Measurements from ENCODE around the gene LRMDA. TPM values are rescaled to one million over a fixed set of nuclear protein-coding genes. Genes with fewer than 3 reads are reported as not detected.

The LRMDA gene
- total RNA-seq, 4 donors from 2014 or later = 1.5 to 15.7 (median 4.6) TPM

DNA sequence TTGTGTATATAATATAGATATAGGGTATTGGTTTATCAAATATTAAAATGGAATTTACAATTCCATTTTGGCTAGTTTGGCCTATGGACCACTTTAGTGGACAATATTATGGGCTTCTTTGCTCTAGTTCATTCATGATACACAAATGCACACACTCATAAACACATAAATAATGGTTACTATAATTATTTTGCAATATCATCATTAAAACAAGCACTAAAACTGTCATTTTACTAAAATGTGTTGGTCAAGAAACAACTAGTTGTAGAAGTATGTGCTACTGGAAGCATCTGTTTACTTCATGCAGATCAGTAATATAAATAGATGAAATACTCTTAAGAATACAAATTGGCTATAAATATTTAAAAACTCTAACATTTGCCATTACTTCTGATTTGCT is 1131.9 kb downstream of the LRMDA start:
- H3K4me3 ChIP-seq = no peak overlapping the region
- peaks cover 0 to 4% of the 10 kb centered on the region in 2 donors for H3K4me1 ChIP-seq
- no peaks in the 10 kb centered on the region for H3K27me3 ChIP-seq
- intact Hi-C loops (cut with DNase I; ENCODE audit: low total_unique reads) = no loop called here
- TF ChIP-seq POLR2A (IDR thresholded peaks at IDR 0.05) = no peak
- TF ChIP-seq, protein P1, sequence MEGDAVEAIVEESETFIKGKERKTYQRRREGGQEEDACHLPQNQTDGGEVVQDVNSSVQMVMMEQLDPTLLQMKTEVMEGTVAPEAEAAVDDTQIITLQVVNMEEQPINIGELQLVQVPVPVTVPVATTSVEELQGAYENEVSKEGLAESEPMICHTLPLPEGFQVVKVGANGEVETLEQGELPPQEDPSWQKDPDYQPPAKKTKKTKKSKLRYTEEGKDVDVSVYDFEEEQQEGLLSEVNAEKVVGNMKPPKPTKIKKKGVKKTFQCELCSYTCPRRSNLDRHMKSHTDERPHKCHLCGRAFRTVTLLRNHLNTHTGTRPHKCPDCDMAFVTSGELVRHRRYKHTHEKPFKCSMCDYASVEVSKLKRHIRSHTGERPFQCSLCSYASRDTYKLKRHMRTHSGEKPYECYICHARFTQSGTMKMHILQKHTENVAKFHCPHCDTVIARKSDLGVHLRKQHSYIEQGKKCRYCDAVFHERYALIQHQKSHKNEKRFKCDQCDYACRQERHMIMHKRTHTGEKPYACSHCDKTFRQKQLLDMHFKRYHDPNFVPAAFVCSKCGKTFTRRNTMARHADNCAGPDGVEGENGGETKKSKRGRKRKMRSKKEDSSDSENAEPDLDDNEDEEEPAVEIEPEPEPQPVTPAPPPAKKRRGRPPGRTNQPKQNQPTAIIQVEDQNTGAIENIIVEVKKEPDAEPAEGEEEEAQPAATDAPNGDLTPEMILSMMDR (IDR thresholded peaks at IDR 0.05) = no peak
- H3K36me3 ChIP-seq = no peaks in the 10 kb centered on the region
- no peaks in the 10 kb centered on the region for H3K9me3 ChIP-seq
- DNase-seq = no peak
- H3K27ac ChIP-seq = no peak overlapping the region

DNA sequence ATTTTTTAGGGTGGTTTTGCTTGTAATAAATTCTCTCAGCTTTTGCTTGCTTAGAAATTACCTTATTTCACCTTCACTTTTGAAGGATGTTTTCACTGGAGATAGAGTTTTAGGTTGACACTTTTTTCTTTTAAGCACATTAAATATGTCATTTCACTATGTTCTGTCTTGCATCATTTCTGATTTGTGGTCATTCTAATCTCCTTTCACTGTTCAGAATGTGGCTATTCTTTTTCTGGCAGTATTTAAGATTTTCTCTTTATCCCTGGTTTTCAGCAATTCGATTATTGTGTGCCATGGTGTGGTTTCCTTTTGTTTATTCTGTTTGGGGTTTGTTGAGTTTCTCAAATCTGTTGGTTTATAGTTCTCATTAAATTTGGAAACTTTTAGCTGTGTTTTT is 1140.6 kb downstream of the LRMDA start:
- Histone ChIP-seq H3K4me1 (no peaks in the 10 kb centered on the region), H3K27me3 (no peaks in the 10 kb centered on the region), H3K27ac (no peak overlapping the region), H3K4me3 (no peak overlapping the region), H3K9me3 (no peaks in the 10 kb centered on the region), H3K36me3 (no peaks in the 10 kb centered on the region)
- no peak for DNase-seq
- intact Hi-C loops (cut with DNase I; ENCODE audit: low total_unique reads) = no loop called here
- no peak for TF ChIP-seq POLR2A (IDR thresholded peaks at IDR 0.05)
- TF ChIP-seq, protein P1 (IDR thresholded peaks at IDR 0.05) = no peak

DNA sequence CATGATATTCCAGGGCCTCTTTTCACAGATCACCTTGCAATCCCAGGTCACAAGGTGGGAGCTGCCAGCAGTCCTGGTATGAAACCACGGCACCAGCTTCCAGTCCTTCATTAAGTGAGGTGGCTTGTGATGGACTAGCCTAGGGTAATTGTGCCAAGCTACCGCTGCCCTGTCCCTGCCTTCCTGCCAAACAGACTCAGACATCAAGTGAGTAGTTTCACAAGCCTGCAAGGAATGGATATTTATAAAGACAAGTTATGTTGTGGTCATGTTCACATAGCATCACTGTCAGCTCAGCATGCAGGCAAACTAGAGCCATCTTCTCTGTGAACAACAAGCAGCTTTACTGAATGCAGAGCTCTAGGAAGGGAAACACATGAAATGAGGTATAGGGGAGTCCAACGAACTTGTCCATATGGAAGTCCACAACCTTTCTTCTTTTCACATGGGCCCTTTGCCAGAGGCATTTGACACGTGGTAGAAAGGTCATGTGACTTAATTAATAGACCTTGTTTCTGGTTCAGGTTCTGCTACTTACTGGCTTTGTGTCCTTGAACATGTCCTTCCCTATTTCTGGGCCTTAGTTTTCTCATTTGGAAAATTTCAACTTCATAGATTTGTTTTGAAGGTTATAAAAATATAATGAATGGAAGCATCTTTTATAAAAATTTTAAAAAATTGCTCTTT is 1145.0 kb downstream of the LRMDA start:
- intact Hi-C loops (cut with DNase I; ENCODE audit: low total_unique reads) = no loop called here
- no peaks in the 10 kb centered on the region for H3K27me3 ChIP-seq
- no peak overlapping the region for H3K4me3 ChIP-seq
- H3K9me3 ChIP-seq = no peaks in the 10 kb centered on the region
- H3K4me1 ChIP-seq = no peaks in the 10 kb centered on the region
- no peak for DNase-seq
- TF ChIP-seq, protein P1 (IDR thresholded peaks at IDR 0.05) = no peak
- TF ChIP-seq POLR2A (IDR thresholded peaks at IDR 0.05) = no peak
- no peak overlapping the region for H3K27ac ChIP-seq
- H3K36me3 ChIP-seq = no peaks in the 10 kb centered on the region

DNA sequence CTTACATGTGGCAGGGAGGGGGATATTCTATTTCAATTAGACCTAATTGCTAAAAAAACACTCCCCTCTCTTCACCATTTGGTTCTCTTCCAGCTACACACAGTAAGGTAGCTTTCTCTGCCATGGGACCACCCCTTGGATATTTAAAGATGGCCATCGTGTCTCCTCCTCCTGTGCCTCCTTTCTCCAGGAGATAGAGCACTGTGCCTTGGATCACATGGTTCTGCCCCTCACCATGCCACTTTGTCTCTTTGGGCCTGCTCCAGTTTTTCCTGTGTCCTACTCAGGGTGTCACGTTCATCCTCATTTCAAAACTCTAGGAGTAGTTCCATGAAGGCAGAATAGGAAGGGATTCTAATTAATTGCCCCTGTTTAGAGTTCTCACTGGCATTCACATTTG is 1146.0 kb downstream of the LRMDA start:
- TF ChIP-seq, protein P1 (IDR thresholded peaks at IDR 0.05) = no peak
- no peak for TF ChIP-seq POLR2A (IDR thresholded peaks at IDR 0.05)
- intact Hi-C loops (cut with DNase I; ENCODE audit: low total_unique reads) = no loop called here
- H3K27ac ChIP-seq = no peak overlapping the region
- H3K27me3 ChIP-seq = no peaks in the 10 kb centered on the region
- no peaks in the 10 kb centered on the region for H3K4me1 ChIP-seq
- no peaks in the 10 kb centered on the region for H3K9me3 ChIP-seq
- H3K4me3 ChIP-seq = no peak overlapping the region
- no peaks in the 10 kb centered on the region for H3K36me3 ChIP-seq
- DNase-seq = no peak

DNA sequence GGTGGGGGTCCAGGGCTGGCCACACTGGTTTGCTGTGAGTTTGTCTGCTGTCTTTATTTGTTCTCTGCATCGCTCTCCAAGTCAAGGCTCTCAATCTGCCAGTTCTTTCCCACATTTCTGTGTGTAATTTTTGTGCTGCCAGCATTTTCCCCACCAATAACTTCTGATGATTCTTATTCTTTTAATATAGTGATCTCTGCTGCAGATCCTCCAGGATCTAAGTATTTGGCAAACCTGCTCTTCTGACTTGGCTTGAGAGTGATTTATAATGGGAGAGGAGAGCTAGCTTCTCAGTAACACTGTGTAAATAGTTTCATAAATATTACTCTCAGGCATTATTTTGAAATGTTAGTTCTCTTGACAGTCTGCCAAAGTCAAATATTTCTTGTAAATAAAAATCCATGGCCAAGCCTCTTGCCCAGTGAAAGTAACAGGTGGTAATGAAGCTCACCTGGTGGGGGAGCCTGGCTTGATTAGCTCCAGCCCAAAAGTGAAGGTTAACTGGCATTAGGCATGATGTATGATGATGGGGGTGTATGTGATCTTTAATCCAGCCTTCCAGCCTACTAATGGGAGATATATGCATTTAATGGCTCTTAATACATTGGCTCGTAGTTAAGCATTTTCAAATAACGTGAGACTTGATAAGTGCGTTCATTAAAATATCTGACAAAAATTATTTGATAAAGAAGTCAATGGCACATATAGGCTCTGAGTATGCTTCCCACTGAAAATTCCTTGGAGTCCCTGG is 1150.3 kb downstream of the LRMDA start:
- DNase-seq = no peak
- no peak overlapping the region for H3K4me3 ChIP-seq
- H3K4me1 ChIP-seq = no peaks in the 10 kb centered on the region
- H3K9me3 ChIP-seq = no peaks in the 10 kb centered on the region
- H3K36me3 ChIP-seq = no peaks in the 10 kb centered on the region
- TF ChIP-seq, protein P1 (IDR thresholded peaks at IDR 0.05) = no peak
- no peak for TF ChIP-seq POLR2A (IDR thresholded peaks at IDR 0.05)
- H3K27me3 ChIP-seq = no peaks in the 10 kb centered on the region
- H3K27ac ChIP-seq = no peak overlapping the region
- intact Hi-C loops (cut with DNase I; ENCODE audit: low total_unique reads) = no loop called here
